Motor neuron (in vitro differentiated cells): Measurements from ENCODE around the gene GJB1. TPM values are rescaled to one million over a fixed set of nuclear protein-coding genes. Genes with fewer than 3 reads are reported as not detected.
"Not testable (repeated sequence)": the region's sequence is repeated elsewhere in the genome, so short reads cannot be mapped to it uniquely, and the experiment has no call there.

Experiments
- ATAC-seq, 8 experiments: fragments of 200-7000 bp; cut with Tn5 transposase; replicated peaks in 6 of 8; 2 replicates each; pipeline ENCODE4 v1.8.0; 2021; ENCODE audit warnings: mild to moderate bottlenecking in 8 of 8, moderate library complexity in 8 of 8
- H3K27ac ChIP-seq, 2 donors: fragments of 250-450 bp; sonication (Bioruptor Pico); 2 replicates each; pipeline ENCODE4 v1.9.0; 2021; ENCODE audit warnings: antibody characterized with exemption in 2 of 2, mild to moderate bottlenecking in 2 of 2, moderate library complexity in 1 of 2
- H3K4me1 ChIP-seq, 2 donors: fragments of 250-450 bp; sonication (Bioruptor Pico); replicated peaks in 1 of 2; 2 replicates each; pipeline ENCODE4 v1.6.1; 2021; ENCODE audit warnings: antibody characterized with exemption in 2 of 2, mild to moderate bottlenecking in 2 of 2, moderate library complexity in 1 of 2
- H3K4me3 ChIP-seq, 5 donors: fragments of 250-450 bp; sonication (Bioruptor Pico); 2 replicates each; pipeline ENCODE4 v1.9.0; 2021; ENCODE audit warnings: antibody characterized with exemption in 5 of 5, mild to moderate bottlenecking in 5 of 5, moderate library complexity in 4 of 5
- whole genome bisulfite sequencing, 10 experiments: fragments of 450-650 bp; shearing (Covaris generic); methylation state at CpG; one replicate each; pipeline ENCODE4 v1.0.0; 2022; 5-methylcytosine and 5-hydroxymethylcytosine counted together
- in situ Hi-C, 9 experiments: fragments of 400-800 bp; cut with MboI; loops; one replicate each; pipeline ENCODE4 v1.15.0; 2021; ENCODE audit warnings: low sequenced_read_pairs in 9 of 9, low pct_unique_long_range_greater_than_20kb in 2 of 9; ENCODE audit not compliant: unreplicated experiment in 9 of 9
- total RNA-seq, 8 experiments: library from RNA; unstranded; fragments of 300-600 nt; gene quantifications; 2 replicates each; pipeline versions ENCODE4 v1.2.3 to v1.2.4, GENCODE V29; 2022

GJB1 gene
- total RNA-seq, 8 experiments from 2014 or later: 0.14 to 0.52 (median 0.33) TPM; not detected in 5

DNA sequence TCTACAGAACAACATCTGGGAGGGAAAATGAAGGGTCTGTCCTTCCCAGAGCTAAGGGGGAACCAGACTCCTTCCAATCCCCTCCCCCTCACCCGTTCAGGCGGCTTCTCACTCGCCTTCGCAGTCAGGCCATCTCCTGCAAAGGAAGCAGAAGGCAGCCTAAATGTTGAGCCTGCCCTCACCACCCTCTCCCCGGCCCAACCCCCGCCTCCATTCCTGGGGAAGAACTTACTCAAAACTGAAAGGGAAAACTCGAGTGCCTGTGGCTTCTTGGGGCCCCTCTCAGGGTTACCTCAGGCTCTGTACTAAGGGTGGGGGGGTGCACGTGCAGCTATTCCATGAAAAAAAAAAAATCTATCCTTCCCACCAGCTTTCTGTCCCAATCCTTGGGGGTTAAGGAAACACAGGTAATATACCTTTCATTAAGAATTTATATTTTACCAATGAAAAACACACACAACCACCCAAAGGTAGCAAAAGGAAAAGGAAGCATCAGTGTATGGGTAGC is 28.5 kb downstream of the GJB1 start:
- no peak for ATAC-seq
- in situ Hi-C loops: no loop called here
- Histone ChIP-seq H3K27ac (no peak overlapping the region), H3K4me1 (peaks cover 14 to 17% of the 10 kb centered on the region in 2 donors), H3K4me3 (no peak overlapping the region)
- WGBS, 10 experiments: no CpG with 5 or more reads among the region's 8 CpGs

DNA sequence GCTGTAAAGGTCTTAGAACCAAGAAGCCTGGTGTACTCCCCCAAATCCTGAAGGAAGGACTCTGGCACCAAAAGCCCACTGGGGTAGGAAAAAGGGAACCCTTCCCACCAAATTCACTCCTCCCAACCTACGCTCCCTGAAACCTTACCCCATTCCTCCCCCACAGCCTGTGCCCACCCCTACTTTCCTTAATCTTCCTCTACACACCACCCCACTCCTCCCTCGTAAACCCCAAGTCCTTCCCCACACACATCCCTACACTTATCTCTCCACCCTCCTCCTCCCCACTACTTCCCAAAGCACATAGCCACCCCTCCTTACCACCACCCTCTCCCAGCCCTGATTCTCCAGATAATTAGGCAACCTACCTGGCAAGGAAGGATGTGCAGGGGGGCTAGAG is 29.2 kb downstream of the GJB1 start:
- in situ Hi-C loops: no loop called here
- Histone ChIP-seq H3K4me3 (peak overlapping the region in 3 of 5 donors; percentile 76 to 86 (median 84)), H3K4me1 (peaks cover 14 to 17% of the 10 kb centered on the region in 2 donors), H3K27ac (no peak overlapping the region)
- ATAC-seq: no peak
- WGBS, 10 experiments: no CpG with 5 or more reads among the region's 2 CpGs

DNA sequence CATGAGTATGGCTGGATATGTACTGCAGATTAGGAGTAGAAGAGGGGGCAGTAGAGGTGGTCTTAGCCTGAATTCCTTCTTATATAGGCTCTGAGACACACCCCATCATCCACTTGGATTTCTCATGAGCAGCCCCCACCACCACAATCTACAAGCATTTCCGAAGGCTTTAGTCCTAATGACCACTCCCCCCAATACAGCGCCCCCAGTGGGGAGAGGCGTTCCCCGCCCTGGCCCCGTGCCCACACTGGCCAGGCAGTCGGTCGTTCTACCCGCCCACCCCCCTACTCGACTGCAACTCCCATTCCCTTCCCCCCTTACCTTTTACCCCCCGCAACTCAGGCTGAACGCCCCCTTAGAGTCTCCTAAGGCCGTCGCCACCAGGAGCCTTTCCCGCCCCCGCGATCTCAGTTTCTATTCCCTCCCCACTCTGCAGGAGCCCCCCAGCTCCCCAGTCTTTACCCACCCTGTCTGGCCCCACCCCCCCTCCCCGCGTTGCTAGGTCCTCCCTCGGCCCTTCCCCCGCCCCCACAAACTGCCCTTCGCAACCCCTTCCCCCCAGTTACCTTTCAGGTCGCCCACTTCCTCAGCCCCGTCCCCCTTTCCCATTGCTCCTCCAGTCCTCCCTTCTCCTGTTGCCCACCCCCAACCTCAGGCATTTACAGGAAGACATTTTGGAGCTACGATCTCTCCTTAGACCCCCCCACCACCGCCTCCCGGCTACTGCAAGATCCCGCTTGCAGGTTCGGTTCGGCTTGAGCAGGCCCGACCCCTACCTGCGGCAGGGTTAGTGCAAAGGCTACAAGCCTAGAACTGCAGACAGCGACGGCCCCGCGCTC is 30.4 kb downstream of the GJB1 start:
- in situ Hi-C loops: no loop called here
- no CpG with 5 or more reads among the region's 35 CpGs for WGBS, 10 experiments

DNA sequence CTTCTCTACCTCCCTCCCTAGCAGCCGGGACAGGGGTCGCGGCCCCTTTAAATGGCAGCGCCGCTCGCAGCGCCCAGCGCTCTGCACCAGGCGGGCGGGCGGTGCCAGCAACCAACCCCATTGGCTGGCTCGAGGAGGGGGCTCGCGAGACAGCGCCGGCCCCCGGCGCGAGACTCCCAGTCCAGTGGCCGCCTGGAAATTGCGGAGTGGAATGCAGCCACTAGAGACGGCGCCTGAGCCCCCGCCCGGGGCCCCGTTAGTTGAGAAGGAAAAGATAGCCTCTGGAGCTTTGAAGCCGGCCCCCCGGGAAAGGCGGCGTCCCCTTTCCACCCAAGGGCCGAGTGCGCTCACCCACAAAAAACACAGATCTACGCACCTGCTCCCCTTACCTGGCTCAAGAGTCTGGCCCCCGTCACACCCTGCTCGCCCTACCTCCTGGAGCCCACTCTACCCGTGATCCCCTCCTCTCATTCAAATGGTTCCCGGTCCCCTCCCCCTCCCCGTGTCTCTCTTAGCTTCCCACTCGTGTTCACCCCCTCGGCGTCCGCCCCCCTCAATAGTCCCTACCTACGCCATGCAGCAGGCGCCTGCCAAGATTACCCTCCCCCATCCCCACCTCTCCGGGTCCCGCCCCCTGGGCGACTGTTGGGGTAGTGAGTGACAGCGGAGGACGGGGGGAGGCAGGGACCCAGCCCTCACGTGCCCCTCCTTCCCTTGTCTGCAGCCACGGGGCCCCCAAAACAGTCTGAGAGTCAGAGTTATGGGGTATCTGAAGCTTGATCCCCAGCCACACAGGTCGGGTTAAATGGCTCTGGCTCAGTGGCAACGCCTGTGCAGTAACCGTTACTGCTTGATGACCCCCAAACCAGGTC is 31.3 kb downstream of the GJB1 start, which contains the start of gene ZMYM3:
TSS of gene ZMYM3 (minus strand) at position 49 of the 872 bp plus-strand sequence. CDS start 885 bp downstream, outside the sequence.
- H3K27ac ChIP-seq: peak within 1 kb of the TSS; percentile 85 to 92
- peaks cover 14 to 17% of the 10 kb centered on the region in 2 donors for H3K4me1 ChIP-seq
- 0% methylated on average over 13 of the region's 54 CpGs; no CpG with 5 or more reads in 9 of the 10 experiments for WGBS, 10 experiments
- in situ Hi-C loops: no loop called here
- ATAC-seq: peak; percentile 86 to 93 (median 88)
- H3K4me3 ChIP-seq: peak within 1 kb of the TSS; percentile 76 to 99 (median 86)

More for the DNA sequence above, 30.4 kb downstream of the GJB1 start:
- peak in 3 of 8 experiments; percentile 4 to 28 (median 17) for ATAC-seq
- Histone ChIP-seq H3K4me3 (peak overlapping the region; percentile 76 to 99 (median 86)), H3K4me1 (peaks cover 14 to 17% of the 10 kb centered on the region in 2 donors), H3K27ac (peak overlapping the region; percentile 85 to 92)

DNA sequence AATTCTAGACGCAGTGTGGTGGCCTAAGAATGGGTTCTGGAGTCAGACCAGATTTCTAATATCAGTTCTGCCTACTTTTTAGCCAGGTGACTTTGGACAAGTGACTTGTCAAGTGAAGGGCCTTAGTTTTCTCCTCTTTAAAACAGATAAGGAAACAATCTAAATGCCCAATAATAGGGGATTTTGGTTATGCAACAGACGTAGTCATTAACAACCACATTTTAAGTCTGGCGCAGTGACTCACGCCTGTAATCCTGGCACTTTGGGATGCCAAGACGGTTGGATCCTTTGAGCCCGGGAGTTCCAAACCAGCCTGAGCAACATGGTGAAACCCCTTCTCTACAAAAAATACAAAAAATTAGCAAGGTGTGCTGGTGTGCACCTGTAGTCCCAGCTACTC is 33.0 kb downstream of the GJB1 start:
- H3K4me1 ChIP-seq: peaks cover 14 to 17% of the 10 kb centered on the region in 2 donors
- no peak for ATAC-seq
- H3K4me3 ChIP-seq: no peak overlapping the region
- no peak overlapping the region for H3K27ac ChIP-seq
- WGBS, 10 experiments: 31 to 100% (median 60%) methylated on average over 1 to 2 of the region's 6 CpGs; no CpG with 5 or more reads in 7 of the 10 experiments
- in situ Hi-C loops: no loop called here

DNA sequence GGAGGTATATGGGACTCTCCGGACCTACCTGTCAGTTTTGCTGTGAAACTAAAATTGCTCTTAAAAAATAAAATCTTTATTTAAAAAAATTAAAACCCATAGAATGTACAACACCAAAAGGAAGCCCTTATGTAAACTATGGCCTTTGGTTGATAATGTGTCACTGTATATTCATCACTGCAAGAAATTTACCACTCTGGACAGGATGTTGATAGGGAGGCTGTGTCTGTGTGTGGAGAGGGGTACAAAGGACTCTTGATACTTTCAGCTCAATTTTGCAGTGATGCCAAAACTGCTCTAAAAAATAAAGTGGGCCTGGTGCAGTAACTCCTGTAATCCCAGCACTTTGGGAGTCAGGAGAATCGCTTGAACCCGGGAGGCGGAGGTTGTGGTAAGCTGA is 33.8 kb downstream of the GJB1 start:
- no peak for ATAC-seq

DNA sequence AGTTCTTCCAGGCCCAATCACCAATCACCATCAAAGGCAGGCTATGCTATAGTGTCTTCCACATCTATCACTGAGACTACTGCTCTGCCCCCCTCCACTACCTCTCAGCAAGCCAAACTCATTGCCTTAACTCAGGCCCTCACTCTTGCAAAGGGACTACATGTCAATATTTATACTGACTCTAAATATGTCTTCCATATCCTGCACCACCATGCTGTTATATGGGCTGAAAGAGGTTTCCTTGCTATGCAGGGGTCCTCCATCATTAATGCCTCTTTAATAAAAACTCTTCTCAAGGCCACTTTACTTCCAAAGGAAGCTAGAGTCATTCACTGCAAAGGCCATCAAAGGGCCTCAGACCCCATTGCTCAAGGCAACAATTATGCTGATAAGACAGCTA is 45.6 kb downstream of the GJB1 start:
- H3K27ac ChIP-seq, H3K4me1 ChIP-seq, ATAC-seq, H3K4me3 ChIP-seq, in situ Hi-C loops: not testable (repeated sequence)

More for the DNA sequence above, 33.8 kb downstream of the GJB1 start:
- Histone ChIP-seq H3K27ac (no peak overlapping the region), H3K4me1 (peaks cover 8 to 17% of the 10 kb centered on the region in 2 donors), H3K4me3 (no peak overlapping the region)
- 80 to 100% (median 90%) methylated on average over 1 to 4 of the region's 4 CpGs; no CpG with 5 or more reads in 6 of the 10 experiments for WGBS, 10 experiments
- in situ Hi-C loops: no loop called here

DNA sequence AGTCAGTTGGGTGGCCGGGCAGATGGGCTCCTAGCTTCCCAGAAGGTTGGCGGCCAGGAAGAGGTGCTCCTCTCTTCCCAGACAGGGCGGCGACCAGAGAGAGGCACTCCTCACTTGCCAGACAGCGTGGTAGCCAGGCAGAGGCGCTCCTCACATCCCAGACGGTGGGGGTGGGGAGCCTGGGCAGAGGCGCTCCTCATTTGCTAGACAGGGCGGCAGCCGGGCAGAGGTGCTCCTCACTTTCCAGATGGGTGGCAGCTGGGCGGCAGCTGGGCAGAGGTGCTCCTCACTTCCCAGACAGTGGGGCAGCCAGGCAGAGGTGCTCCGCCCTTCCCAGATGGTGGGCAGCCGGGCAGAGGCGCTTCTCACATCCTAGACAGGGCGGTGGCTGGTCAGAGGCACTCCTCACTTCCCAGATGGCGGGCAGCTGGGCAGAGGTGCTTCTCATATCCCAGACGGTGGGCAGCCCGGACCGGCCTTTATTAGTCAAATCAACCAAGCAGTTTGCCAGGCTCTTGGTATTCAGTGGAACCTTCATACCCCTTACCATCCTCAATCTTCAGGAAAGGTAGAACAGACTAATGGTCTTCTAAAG is 46.9 kb downstream of the GJB1 start:
- peak in 1 of 8 experiments; percentile 27 for ATAC-seq
- no peak overlapping the region for H3K27ac ChIP-seq
- no peak overlapping the region for H3K4me3 ChIP-seq
- WGBS, 10 experiments: 40% methylated on average over 1 of the region's 19 CpGs; no CpG with 5 or more reads in 9 of the 10 experiments
- in situ Hi-C loops: no loop called here
- no peaks in the 10 kb centered on the region for H3K4me1 ChIP-seq

DNA sequence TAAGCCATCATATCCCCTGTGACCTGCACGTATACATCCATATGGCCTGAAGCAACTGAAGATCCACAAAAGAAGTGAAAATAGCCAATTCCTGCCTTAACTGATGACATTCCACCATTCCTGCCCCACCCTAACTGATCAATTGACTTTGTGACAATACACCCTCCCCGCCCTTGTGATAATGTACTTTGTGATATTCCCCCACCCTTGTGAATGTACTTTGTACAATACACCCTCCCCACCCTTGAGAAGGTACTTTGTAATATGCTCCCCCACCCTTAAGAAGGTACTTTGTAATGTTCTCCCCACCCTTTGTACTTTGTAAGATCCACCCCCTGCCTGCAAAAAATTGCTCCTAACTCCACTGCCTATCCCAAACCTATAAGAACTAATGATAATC is 49.3 kb downstream of the GJB1 start:
- H3K27ac ChIP-seq, H3K4me3 ChIP-seq, in situ Hi-C loops, ATAC-seq, H3K4me1 ChIP-seq: not testable (repeated sequence)
- WGBS, 10 experiments: 50 to 100% methylated on average over 1 of the region's 2 CpGs; no CpG with 5 or more reads in 8 of the 10 experiments

Other genes starting within 250 kb of the GJB1 start
- gene SNX12, start 154.9 kb upstream of the GJB1 start, total RNA-seq: 10 to 100 TPM; 35.8 to 75.0 (median 45.6) TPM
- 10 to 100 TPM in 1 of 8 experiments, 1 to 10 TPM in 7; 2.8 to 11.9 (median 5.1) TPM for gene FOXO4, start 127.4 kb upstream of the GJB1 start, total RNA-seq
- gene CXorf65, start 116.5 kb upstream of the GJB1 start, total RNA-seq: not detected
- gene IL2RG, start 111.6 kb upstream of the GJB1 start, total RNA-seq: under 1 TPM in 6 of 8 experiments, not detected in 2; 0.11 to 0.77 (median 0.22) TPM
- 10 to 100 TPM; 14.5 to 40.8 (median 19.7) TPM for gene MED12, start 104.6 kb upstream of the GJB1 start, total RNA-seq
- 10 to 100 TPM in 5 of 8 experiments, under 1 TPM in 3; 0.20 to 16.0 (median 10.8) TPM for gene NLGN3, start 78.4 kb upstream of the GJB1 start, total RNA-seq
- gene ZMYM3, start 30.9 kb downstream of the GJB1 start, total RNA-seq: 10 to 100 TPM in 7 of 8 experiments, 1 to 10 TPM in 1; 9.5 to 33.9 (median 26.1) TPM
- gene NONO, start 60.4 kb downstream of the GJB1 start, total RNA-seq: 100 to 1,000 TPM; 276 to 526 (median 303) TPM
- gene ITGB1BP2, start 78.5 kb downstream of the GJB1 start, total RNA-seq: 1 to 10 TPM in 5 of 8 experiments, under 1 TPM in 3; 0.56 to 2.7 (median 1.2) TPM
- 10 to 100 TPM; 20.7 to 60.0 (median 35.1) TPM for gene TAF1, start 143.1 kb downstream of the GJB1 start, total RNA-seq